PC-3 (cell line): ENCODE data around the gene FALEC. TPM values are rescaled to one million over a fixed set of nuclear protein-coding genes. Genes with fewer than 3 reads are reported as not detected.
A peak's percentile ranks its signal among the peaks of the same experiment; 100 is the strongest.

Source experiments
- ATAC-seq: fragments of 200-7000 bp; cut with Tn5 transposase; 2 replicates; pipeline ENCODE4 v1.9.1; 2020; ENCODE audit warnings: mild to moderate bottlenecking, moderate library complexity
- BruUV-seq: library from RNA; stranded (reverse); fragments of 400-500 nt; replicated peaks from 2 replicates; lab custom pipeline; 2021; lab: Mats Ljungman, UMichigan
- CTCF ChIA-PET: fragments of 300-600 bp; sonication (Branson Sonifier 250); formaldehyde crosslinking; loops from one replicate; lab custom pipeline; 2022; ENCODE audit warnings: antibody characterized with exemption; lab: Charles Lee
- POLR2A ChIA-PET: fragments of 300-600 bp; sonication (Branson Sonifier 250); formaldehyde crosslinking; loops from one replicate; lab custom pipeline; 2022; ENCODE audit warnings: antibody characterized with exemption; ENCODE audit not compliant: unreplicated experiment; lab: Charles Lee
- DNase-seq: peaks from one replicate; pipeline ENCODE4 v3.0.0-alpha.2; 2015
- H2AFZ ChIP-seq: fragments of 300-600 bp; sonication (generic); 2 replicates; pipeline ENCODE4 v1.6.0; 2016; ENCODE audit warnings: antibody characterized with exemption, low read length
- H3F3A ChIP-seq: fragments of 300-600 bp; sonication (generic); one replicate; pipeline ENCODE4 v1.6.0; 2017; ENCODE audit warnings: antibody characterized with exemption, low read length, control low read depth, mild to moderate bottlenecking; ENCODE audit not compliant: unreplicated experiment
- H3K27ac ChIP-seq: fragments of 300-600 bp; sonication (generic); 2 replicates; pipeline ENCODE4 v1.5.1; 2016; ENCODE audit warnings: mild to moderate bottlenecking, low read length
- H3K27me3 ChIP-seq: fragments of 300-600 bp; sonication (generic); 2 replicates; pipeline ENCODE4 v1.6.1; 2016; ENCODE audit warnings: low read length, mixed read lengths
- H3K36me3 ChIP-seq: fragments of 300-600 bp; sonication (generic); 2 replicates; pipeline ENCODE4 v1.6.1; 2016; ENCODE audit warnings: low read depth, mixed run types, low read length, mixed read lengths
- H3K4me1 ChIP-seq: fragments of 300-600 bp; sonication (generic); 2 replicates; pipeline ENCODE4 v1.5.1; 2016; ENCODE audit warnings: low read length; ENCODE audit not compliant: insufficient read depth
- H3K4me2 ChIP-seq: fragments of 300-600 bp; sonication (generic); 2 replicates; pipeline ENCODE4 v1.6.0; 2016; ENCODE audit warnings: low read length
- H3K4me3 ChIP-seq: fragments of 300-600 bp; sonication (generic); 2 replicates; pipeline ENCODE4 v1.5.1; 2016; ENCODE audit warnings: mild to moderate bottlenecking, low read length, mixed read lengths
- H3K79me2 ChIP-seq: fragments of 300-600 bp; sonication (generic); 2 replicates; pipeline ENCODE4 v1.6.1; 2017; ENCODE audit warnings: low read length, mixed read lengths
- H3K9ac ChIP-seq: fragments of 300-600 bp; sonication (generic); 2 replicates; pipeline ENCODE4 v1.6.0; 2016; ENCODE audit warnings: mild to moderate bottlenecking, low read length
- H3K9me2 ChIP-seq: fragments of 300-600 bp; sonication (generic); replicated peaks from 2 replicates; pipeline ENCODE4 v1.6.1; 2016; ENCODE audit warnings: mixed run types, low read length, mixed read lengths
- H3K9me3 ChIP-seq: fragments of 300-600 bp; sonication (generic); 2 replicates; pipeline ENCODE4 v1.6.1; 2016; ENCODE audit warnings: low read length, mixed read lengths
- H4K20me1 ChIP-seq: fragments of 300-600 bp; sonication (generic); 2 replicates; pipeline ENCODE4 v1.6.1; 2016; ENCODE audit warnings: low read length, mixed read lengths
- EZH2 ChIP-seq: fragments of 300-600 bp; sonication (generic); IDR thresholded peaks from one replicate; pipeline ENCODE4 v1.6.1; 2017; ENCODE audit warnings: antibody characterized with exemption, mild to moderate bottlenecking, low read length; ENCODE audit not compliant: unreplicated experiment
- EZH2phosphoT487 ChIP-seq: fragments of 300-600 bp; sonication (generic); IDR thresholded peaks from 2 replicates; pipeline ENCODE4 v1.6.1; 2018; ENCODE audit warnings: mild to moderate bottlenecking, antibody characterized with exemption, low read length, borderline replicate concordance
- intact Hi-C: fragments of 100-400 bp; cut with micrococcal nuclease; formaldehyde crosslinking; loops from 2 replicates; pipeline ENCODE4 v1.9.0; 2023
- total RNA-seq: library from RNA; depleted of rRNA; stranded (reverse); fragments of >200 nt; gene quantifications from 2 replicates; pipeline ENCODE4 v1.2.3, GENCODE V29; 2014
- TF ChIP-seq, protein P1 (sequence below): fragments of 300-600 bp; sonication (generic); conservative IDR thresholded peaks from 2 replicates; pipeline ENCODE4 v1.5.1; 2017; ENCODE audit warnings: antibody characterized with exemption, low read depth, mild to moderate bottlenecking, low read length

FALEC gene
- total RNA-seq, 1 experiment from 2014 or later = 0.73 TPM

DNA sequence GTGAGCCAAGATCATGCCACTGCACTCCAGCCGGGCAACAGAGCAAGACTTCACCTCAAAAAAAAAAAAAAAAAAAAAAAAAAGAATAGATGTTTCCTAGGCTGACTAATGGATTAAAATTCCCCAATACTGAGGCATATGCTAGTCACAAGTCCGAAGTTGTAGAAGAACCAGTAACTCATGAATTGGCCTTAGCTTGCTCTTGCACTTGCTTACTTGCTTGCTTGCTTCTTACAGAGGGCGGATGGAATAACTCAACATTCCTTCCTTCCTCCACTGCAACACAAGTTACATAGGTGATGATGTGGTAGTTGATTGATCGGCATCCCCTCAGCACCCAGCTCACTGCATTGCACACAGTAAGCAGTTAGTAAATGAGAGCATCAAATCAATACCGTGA is 31.1 kb upstream of the FALEC start:
- DNase-seq = peak; percentile 25
- H3K9ac ChIP-seq = no peak overlapping the region
- no peaks in the 10 kb centered on the region for H3K9me2 ChIP-seq
- peak overlapping the region; percentile 51; the same call in 1 of the 2 replicates for H2AFZ ChIP-seq
- intact Hi-C loops = no loop called here
- POLR2A ChIA-PET = no interaction called here
- CTCF ChIA-PET = interaction anchor here (0.5 kb wide), 1 partner anchor 107 kb away, joined by 4 read pairs; no protein-coding TSS in a partner anchor
- H3K36me3 ChIP-seq = peaks cover 7% of the 10 kb centered on the region; the same call in 1 of the 2 replicates
- ATAC-seq = no peak
- TF ChIP-seq, protein P1, sequence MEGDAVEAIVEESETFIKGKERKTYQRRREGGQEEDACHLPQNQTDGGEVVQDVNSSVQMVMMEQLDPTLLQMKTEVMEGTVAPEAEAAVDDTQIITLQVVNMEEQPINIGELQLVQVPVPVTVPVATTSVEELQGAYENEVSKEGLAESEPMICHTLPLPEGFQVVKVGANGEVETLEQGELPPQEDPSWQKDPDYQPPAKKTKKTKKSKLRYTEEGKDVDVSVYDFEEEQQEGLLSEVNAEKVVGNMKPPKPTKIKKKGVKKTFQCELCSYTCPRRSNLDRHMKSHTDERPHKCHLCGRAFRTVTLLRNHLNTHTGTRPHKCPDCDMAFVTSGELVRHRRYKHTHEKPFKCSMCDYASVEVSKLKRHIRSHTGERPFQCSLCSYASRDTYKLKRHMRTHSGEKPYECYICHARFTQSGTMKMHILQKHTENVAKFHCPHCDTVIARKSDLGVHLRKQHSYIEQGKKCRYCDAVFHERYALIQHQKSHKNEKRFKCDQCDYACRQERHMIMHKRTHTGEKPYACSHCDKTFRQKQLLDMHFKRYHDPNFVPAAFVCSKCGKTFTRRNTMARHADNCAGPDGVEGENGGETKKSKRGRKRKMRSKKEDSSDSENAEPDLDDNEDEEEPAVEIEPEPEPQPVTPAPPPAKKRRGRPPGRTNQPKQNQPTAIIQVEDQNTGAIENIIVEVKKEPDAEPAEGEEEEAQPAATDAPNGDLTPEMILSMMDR = no peak
- TF ChIP-seq EZH2phosphoT487 (no peak), EZH2 (no peak)
- H3K79me2 ChIP-seq = peaks cover 10% of the 10 kb centered on the region
- H3F3A ChIP-seq = no peaks in the 10 kb centered on the region
- H3K9me3 ChIP-seq = no peaks in the 10 kb centered on the region
- no TSS peak for BruUV-seq
- no peak overlapping the region for H3K27ac ChIP-seq
- no peaks in the 10 kb centered on the region for H4K20me1 ChIP-seq
- H3K27me3 ChIP-seq = no peaks in the 10 kb centered on the region
- H3K4me3 ChIP-seq = no peak overlapping the region
- no peak overlapping the region for H3K4me2 ChIP-seq
- peaks cover 7% of the 10 kb centered on the region for H3K4me1 ChIP-seq

DNA sequence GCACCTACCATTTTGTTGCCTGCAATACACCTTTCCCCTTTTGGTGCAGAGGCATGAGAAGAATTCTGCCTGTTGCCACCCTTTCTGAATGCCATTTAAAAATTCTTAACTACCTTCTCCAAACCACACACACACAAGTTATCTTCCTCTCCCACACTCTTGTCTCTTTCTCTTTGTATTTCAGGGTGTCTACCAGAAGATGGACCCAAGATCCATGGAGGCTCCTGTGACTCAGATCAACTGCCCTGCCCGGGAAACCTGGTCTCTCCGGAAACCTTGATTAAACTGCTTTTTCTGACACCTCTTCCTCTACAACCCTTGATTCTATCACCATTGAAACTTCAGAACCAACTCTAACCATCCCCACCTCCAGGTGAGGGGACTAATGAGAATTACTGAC is 30.7 kb upstream of the FALEC start:
- H3K9ac ChIP-seq = no peak overlapping the region
- DNase-seq (peak; percentile 42), ATAC-seq (no peak)
- TF ChIP-seq EZH2 (no peak), EZH2phosphoT487 (no peak)
- TF ChIP-seq, protein P1 = peak; percentile 54
- H3K4me2 ChIP-seq = no peak overlapping the region
- peaks cover 9% of the 10 kb centered on the region; the same call in 1 of the 2 replicates for H3K36me3 ChIP-seq
- no peaks in the 10 kb centered on the region for H3K27me3 ChIP-seq
- H3K27ac ChIP-seq = no peak overlapping the region
- peaks cover 10% of the 10 kb centered on the region for H3K79me2 ChIP-seq
- no peaks in the 10 kb centered on the region for H3F3A ChIP-seq
- CTCF ChIA-PET = no interaction called here
- no peak overlapping the region for H3K4me3 ChIP-seq
- no peaks in the 10 kb centered on the region for H4K20me1 ChIP-seq
- no TSS peak for BruUV-seq
- POLR2A ChIA-PET = no interaction called here
- H3K4me1 ChIP-seq = peaks cover 7% of the 10 kb centered on the region
- intact Hi-C loops = loop anchor here (5.0 kb wide), 1 partner anchor 42 kb away; no protein-coding TSS in a partner anchor
- no peaks in the 10 kb centered on the region for H3K9me3 ChIP-seq
- no peaks in the 10 kb centered on the region for H3K9me2 ChIP-seq
- peak overlapping the region; percentile 51 for H2AFZ ChIP-seq

DNA sequence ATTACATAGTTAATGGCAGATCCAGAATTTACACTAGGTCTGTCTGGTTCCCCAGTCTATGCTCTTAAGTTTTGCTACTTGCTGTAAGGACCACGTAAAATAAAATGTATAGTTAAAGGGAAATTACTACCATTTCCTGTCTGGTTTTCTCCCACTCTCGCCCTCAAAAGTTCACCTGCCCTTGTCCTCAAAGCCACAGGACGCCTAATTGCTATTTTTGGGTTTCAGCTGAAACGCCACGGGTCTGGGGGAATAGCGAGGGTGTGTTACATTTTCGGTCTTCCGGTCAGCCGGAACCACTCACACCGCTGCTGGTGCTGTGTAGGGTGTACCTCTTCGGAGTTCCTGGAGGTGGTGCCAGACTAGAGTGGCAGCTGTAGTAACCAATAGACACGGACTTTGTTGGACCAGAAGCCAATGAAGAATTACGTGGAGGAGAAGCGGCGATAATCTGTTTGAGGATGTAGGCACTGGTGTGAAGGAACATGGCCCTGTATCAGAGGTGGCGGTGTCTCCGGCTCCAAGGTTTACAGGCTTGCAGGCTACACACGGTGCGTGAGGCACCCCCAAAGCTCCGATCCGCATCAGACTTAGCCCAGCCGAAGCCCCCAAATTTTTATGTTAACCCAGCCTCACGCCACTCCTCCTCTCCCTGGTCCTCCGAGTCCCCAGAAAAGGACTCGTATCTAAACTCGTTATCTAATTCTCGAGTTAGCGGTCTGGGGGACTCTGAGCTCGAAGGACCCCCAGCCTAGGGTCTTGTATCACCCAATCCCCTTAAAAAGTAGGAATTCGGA is 28.4 kb upstream of the FALEC start, which contains the start of gene TARS2:
TARS2 (plus strand) TSS at position 454 of the 797 bp plus-strand sequence; CDS start at position 486, 32 bp downstream.
- peaks cover 20% of the 10 kb centered on the region for H3K36me3 ChIP-seq
- peak; percentile 99 for ATAC-seq
- H3K27me3 ChIP-seq = no peaks in the 10 kb centered on the region
- CTCF ChIA-PET = interaction anchor here (0.6 to 0.8 kb wide), 2 partner anchors 30 to 435 kb away, joined by 3 read pairs; no protein-coding TSS in a partner anchor
- H3K79me2 ChIP-seq = peaks cover 10% of the 10 kb centered on the region
- H3K4me2 ChIP-seq = peak within 1 kb of the TSS; percentile 90
- intact Hi-C loops = loop anchor here (5.0 kb wide), 1 partner anchor 40 kb away; no protein-coding TSS in a partner anchor
- H3K4me1 ChIP-seq = peaks cover 7% of the 10 kb centered on the region
- POLR2A ChIA-PET = interaction anchor here (0.7 kb wide), 1 partner anchor 15 kb away, joined by 4 read pairs; no protein-coding TSS in a partner anchor
- H3K9ac ChIP-seq = peak within 1 kb of the TSS; percentile 83
- peak within 1 kb of the TSS; percentile 99 for H2AFZ ChIP-seq
- no peaks in the 10 kb centered on the region for H3K9me3 ChIP-seq
- BruUV-seq = no TSS peak
- H3K4me3 ChIP-seq = peak within 1 kb of the TSS; percentile 84
- no peaks in the 10 kb centered on the region for H3F3A ChIP-seq
- H3K27ac ChIP-seq = no peak within 1 kb of the TSS
- H4K20me1 ChIP-seq = no peaks in the 10 kb centered on the region
- H3K9me2 ChIP-seq = no peaks in the 10 kb centered on the region
- TF ChIP-seq, protein P1 = no peak
- DNase-seq = peak; percentile 100
